GM10248 (cell line): Measurements from ENCODE around the gene FUT1.

Experiments used
- CTCF ChIA-PET: fragments of 300-600 bp; sonication (Branson Sonifier 250); formaldehyde crosslinking; extraction: SDS; loops from one replicate; lab custom pipeline; 2021; ENCODE audit warnings: antibody characterized with exemption; lab: Yijun Ruan, JAX
- POLR2A ChIA-PET: fragments of 350-650 bp; sonication (Branson Sonifier 250); formaldehyde crosslinking; extraction: SDS; loops from one replicate; lab custom pipeline; 2020; ENCODE audit warnings: antibody characterized with exemption; lab: Yijun Ruan, JAX
- DNase-seq: peaks from one replicate; pipeline ENCODE4 v3.0.0; 2012; ENCODE audit errors: extremely low spot score
- CTCF ChIP-seq: IDR thresholded peaks from 2 replicates; pipeline ENCODE4 v1.5.1; 2012; ENCODE audit warnings: mild to moderate bottlenecking, low read depth; ENCODE audit errors: extremely low read depth, missing control alignments, control extremely low read depth

Gene FUT1

GRCh38 chr19:48750351-48750750 is 2.1 kb downstream of the FUT1 start:
- TF ChIP-seq CTCF = no peak
- no peak for DNase-seq
- ChIA-PET CTCF (interaction anchor here (1.4 to 1.8 kb wide), 2 partner anchors 11 to 38 kb away, joined by 3 to 5 read pairs; no protein-coding TSS in a partner anchor), POLR2A (no interaction called here)

GRCh38 chr19:48749571-48750198 is 2.8 kb downstream of the FUT1 start:
- POLR2A ChIA-PET = no interaction called here
- DNase-seq = no peak
- CTCF ChIA-PET = interaction anchor here (1.4 kb wide), 1 partner anchor 11 kb away, joined by 3 read pairs; no protein-coding TSS in a partner anchor
- TF ChIP-seq CTCF = no peak

- POLR2A ChIA-PET = interaction anchor here (0.6 kb wide), 2 partner anchors 41 to 381 kb away, joined by 3 to 4 read pairs; no protein-coding TSS in a partner anchor
Measured at GRCh38 chr19:48746738-48747575, 5.5 kb downstream of the FUT1 start, which contains the start of gene IZUMO1. Gene IZUMO1, minus strand, starts transcription at chr19:48746909. Its CDS starts 1,050 bp downstream, at chr19:48745859.

GRCh38 chr19:48746110-48746509 is 6.3 kb downstream of the FUT1 start:
- POLR2A ChIA-PET = no interaction called here
- no peak for TF ChIP-seq CTCF
- CTCF ChIA-PET = interaction anchor here (1.1 to 1.8 kb wide), 3 partner anchors 42 to 96 kb away, joined by 3 to 6 read pairs (median 4); no protein-coding TSS in a partner anchor
- no peak for DNase-seq

More at GRCh38 chr19:48746738-48747575, 5.5 kb downstream of the FUT1 start, which contains the start of gene IZUMO1:
- TF ChIP-seq CTCF = no peak
- CTCF ChIA-PET = interaction anchor here (1.1 to 1.8 kb wide), 3 partner anchors 41 to 95 kb away, joined by 3 to 6 read pairs (median 4); no protein-coding TSS in a partner anchor
- peak; percentile 74 for DNase-seq

GRCh38 chr19:48745208-48745995 is 7.0 kb downstream of the FUT1 start:
- DNase-seq = peak; percentile 68
- POLR2A ChIA-PET = no interaction called here
- CTCF ChIA-PET = interaction anchor here (1.2 to 1.9 kb wide), 2 partner anchors 70 to 99 kb away, joined by 3 to 6 read pairs; partner anchors contain the start of gene CA11
- no peak for TF ChIP-seq CTCF
